OCI-LY1 (cell line): Measurements from ENCODE around the gene NUCB2.

ENCODE experiments used
- CTCF ChIP-seq: fragments of 200-600 bp; sonication (generic), shearing (Covaris generic); IDR thresholded peaks from 2 replicates; pipeline ENCODE4 v1.5.1; 2017; ENCODE audit warnings: mild to moderate bottlenecking, antibody characterized with exemption, low read length, moderate library complexity, mixed read lengths
- EZH2 ChIP-seq: fragments of 200-600 bp; sonication (generic), shearing (Covaris generic); IDR thresholded peaks from 2 replicates; pipeline ENCODE4 v1.8.0; 2017; ENCODE audit warnings: borderline replicate concordance, mixed run types, mild to moderate bottlenecking, antibody characterized with exemption, low read length, moderate library complexity, mixed read lengths

GRCh38 chr11:17314232-17314547 lies 37.7 kb downstream of the NUCB2 start:
- TF ChIP-seq CTCF: no peak
- no peak for TF ChIP-seq EZH2
